CD4-positive, alpha-beta T cell treated with Interleukin-2 at 100 ng/mL for 4 hours (primary cell): Measurements from ENCODE around the gene BICDL2.

Experiments
- DNase-seq: peaks from one replicate; pipeline ENCODE4 v3.0.0-alpha.2; 2020; ENCODE audit warnings: low spot score

BICDL2 gene

DNA sequence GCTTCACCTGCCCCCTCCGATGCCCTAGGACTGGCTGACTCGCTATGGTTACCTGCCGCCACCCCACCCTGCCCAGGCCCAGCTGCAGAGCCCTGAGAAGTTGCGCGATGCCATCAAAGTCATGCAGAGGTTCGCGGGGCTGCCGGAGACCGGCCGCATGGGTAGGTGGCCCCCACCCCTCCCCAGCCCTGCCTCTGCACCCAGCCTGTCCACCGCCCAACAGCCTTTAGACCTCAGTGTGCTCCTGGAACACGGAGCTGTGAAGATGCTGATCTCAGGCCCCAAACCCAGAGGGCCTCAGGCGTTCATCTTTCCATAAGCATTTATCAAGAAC, 10.6 kb upstream of the BICDL2 start:
- DNase-seq = no peak

DNA sequence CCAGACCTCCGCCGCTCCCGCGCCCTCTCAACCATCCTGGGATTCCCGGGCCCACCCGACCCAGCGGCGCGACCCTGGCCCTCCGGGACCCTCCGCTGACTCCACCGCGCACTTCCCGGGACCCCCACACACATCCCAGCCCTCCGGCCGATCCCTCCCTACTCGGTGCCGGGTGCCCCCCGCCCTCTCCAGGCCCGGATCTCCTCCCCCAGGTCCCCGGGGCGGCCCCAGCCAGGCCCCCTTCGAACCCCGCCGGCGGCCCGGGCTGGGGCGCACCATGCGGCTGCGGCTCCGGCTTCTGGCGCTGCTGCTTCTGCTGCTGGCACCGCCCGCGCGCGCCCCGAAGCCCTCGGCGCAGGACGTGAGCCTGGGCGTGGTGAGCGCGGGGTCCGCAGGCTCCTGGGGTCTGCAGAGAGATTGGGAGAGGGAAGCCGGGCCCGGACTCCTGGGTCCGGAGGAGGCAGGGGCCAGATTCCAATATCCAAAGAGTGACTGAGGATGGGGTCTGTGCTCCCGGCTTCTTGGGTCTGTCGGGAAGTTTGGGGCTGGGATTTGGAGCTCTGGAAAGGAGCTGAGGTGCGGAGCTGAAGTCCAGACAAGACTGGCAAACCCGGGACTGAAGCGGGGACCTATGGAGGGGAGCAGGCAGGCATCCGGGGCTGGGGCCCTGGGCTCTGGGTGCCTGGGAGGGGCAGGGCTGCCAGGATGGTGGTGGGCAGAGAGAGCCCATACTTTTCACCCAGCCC, 10.1 kb upstream of the BICDL2 start:
- no peak for DNase-seq

DNA sequence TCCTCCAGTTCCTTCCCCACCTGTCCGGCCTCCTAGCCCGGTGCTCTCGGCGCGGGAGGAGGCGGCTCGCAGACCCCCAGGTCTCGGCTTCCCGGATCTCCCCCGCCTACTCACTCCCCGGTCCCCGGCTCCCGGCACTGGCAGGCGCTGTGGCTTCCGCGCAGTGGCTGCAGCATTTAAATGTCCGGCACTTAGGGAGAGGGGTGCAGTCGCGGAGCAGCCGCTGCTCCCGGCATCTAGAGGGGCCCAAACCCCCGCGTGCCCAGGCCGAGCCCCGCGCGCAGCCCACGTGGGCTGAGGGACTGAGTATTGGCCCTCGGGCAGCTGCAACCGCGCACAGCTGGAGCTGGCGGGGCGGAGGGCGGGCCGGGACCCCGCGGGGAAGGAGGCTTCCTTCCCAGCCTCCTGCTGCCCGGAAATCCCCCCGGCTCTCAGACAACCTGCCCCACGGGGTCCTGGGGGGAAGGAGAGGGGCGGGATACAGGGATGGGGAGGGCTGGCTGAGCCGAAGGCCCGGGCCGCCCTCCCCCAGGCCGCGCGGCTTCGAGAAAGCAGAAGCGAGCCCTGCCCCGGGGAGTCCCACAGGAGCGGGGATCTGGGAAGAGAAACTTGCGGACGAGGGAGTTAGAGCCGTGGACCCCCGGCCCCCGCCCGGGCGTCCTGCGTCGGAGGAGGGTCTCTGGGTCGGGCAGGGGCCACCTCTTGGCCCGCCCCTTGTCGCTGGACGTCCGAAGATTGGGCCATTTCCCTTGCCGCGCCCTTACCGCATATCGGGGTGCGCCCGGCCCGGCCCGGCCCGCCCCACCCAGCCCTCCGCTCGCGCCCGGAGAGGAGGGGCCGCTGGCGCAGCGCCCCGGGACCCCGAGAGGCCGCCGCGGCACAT, 9.3 kb upstream of the BICDL2 start, which contains the start of gene MMP25:
MMP25 (plus strand) TSS at position 804 of the 883 bp plus-strand sequence. CDS start 357 bp downstream, outside the sequence.
- no peak for DNase-seq

DNA sequence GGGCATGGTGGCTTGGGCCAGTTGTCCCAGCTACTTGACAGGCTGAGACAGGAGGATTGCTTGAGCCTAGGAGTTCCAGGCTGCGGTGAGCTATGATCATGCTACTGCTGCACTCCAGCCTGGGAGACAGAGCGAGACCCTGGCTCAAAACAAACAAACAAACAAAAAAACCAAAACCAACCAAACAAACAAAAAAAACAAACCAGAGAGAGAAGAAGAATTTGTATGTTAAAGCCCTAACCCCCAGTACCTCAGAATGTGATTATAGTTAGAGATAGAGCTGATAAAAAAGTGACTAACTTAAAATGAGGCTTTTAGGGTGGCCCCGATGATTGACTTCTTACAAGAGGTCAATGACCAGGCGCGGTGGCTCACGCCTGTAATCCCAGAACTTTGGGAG, 8.0 kb upstream of the BICDL2 start:
- DNase-seq = no peak

DNA sequence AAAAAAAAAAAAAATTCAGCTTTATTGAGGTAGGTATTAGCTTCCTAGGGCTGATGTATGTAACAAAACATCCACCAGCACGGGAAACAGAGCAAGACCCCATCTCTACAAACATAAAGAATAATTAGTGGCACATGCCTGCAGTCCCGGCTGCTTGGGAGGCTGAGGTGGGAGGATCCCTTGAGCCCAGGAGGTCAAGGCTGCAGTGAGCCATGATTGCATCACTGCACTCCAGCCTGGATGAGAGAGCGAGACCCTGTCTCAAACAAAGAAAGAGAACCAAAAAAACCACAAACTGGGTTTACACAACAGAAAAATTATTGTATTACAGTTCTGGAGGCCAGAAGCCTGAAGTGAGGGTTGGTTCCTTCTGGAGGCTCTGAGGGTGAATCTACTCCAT, 5.6 kb upstream of the BICDL2 start:
- no peak for DNase-seq

DNA sequence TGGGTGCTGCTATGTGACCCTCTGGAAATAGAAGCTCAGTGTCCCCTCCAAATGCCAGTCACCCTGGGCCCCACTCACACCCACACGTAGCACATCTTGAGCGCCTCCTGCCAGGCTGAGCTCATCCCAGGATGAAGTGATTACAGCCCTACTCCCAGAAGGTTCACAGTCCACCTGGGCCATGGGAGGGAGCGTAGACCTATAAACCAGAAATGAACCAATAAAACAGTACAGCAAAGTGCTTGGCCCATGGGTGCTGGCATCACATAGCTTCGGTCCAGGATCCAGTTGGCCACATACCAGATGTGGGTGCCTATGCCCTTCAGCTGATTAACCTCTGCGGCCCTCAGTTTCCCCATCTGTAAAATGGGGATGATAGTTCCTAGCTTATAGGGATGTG, 2.2 kb upstream of the BICDL2 start:
- no peak for DNase-seq

DNA sequence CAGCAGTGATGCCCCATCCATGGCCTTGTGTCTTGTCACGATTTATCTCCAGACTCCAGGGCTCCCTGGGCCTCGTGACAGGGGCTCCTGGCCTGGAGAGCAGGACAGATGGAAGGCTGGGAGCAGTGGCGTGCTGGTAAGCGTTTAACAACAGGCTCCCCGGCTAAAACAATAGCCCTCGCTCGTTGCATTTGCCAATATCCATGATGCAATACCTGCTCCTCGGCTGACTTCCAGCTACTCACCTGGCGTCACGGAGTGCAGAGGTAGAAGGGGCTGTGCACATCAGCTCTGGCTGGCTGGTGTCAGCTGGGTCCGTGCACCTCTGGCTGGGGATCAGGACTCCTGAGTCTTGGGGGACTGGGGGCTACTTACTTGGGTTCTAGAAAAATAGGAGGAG, 1.5 kb upstream of the BICDL2 start:
- DNase-seq = no peak

DNA sequence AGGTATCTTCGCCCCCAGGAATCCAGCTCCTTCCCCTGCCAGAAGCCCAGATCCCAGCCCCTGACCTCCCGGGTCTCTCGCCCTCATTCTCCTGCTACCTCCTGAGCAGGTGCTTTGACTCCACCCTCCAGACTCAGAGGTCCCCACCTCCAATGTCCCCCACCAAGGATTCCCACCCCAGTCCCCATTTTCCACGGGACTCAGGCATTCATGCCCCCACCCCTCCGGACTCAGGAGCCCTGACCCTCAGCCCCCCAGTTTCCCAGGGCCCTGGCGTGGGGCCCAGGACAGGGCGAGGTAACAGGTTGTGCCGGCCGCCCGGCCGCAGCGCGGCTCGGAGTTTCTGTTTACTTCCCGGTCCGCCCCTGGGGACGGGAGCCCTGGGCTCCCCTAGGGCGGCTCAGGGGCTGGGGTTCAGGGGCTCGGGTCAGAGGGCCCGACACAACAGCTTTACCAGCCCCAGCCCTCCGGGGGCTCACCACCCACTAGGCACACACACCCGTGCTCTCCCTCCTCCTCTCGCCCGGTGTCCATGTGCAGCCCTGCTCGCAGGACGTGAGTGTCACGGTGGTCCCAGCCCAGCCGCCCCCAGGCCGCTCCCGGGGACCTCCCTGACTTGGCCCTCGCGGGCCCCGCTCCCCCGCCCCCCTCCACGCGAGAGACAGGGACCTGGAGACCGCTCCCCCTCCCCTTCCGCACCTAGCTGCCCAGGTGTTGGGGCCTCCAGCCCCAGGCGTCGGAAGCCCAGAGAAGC, 595 bp downstream of the BICDL2 start:
- no peak for DNase-seq

DNA sequence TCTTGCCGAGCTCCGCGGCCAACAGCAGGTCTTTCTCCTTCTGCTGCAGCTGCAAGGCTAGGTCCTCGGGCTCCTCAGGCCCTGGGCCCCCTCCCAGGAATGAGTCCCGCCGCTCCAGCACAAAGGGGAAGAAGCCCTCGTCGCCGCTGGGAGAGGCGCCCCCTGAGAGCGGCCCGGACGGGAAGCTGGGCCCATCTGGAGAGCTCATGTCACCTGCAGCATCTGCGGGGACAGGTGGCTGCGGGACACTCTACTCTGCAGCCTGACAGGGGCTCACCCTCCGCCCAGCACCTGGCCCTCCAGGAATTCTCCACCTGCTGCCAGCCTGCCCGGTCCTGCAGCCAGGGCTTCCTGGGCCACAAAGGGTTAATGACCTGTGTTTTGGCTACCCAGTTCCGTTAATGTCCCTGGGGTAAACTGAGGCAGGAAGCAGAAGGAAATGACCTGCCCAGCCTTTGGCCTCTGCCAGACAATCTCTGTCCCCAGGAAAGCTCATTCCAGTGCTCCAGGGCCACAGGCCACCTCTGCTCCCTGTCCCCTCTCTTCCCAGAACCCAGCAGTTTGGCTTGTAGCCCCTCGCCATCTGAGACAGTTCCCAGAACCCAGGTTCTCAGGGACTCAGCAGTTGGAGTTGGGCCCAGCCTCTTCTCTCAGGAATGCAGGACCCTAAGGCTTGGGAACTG, 1.3 kb downstream of the BICDL2 start:
- no peak for DNase-seq

DNA sequence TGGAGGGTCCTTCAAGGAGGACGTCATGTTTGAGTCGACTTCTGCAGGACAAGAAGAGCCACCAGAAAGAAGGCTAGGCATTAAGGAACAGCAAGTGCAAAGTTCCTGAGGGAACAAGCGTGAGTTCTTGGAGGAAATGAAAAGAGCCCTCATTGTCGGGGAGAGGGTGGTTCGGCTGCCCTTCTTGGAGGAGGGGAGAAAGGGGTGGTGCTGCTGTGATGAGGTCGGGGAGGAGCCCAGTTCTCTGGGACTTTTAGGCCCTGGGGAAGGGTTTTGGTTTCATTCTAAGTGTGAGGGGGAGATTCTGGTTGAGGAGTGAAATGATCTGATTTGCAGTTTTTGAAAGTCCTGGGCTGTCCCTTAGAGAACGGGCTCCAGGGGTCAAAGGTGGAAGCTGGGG, 4.1 kb downstream of the BICDL2 start:
- DNase-seq = no peak

DNA sequence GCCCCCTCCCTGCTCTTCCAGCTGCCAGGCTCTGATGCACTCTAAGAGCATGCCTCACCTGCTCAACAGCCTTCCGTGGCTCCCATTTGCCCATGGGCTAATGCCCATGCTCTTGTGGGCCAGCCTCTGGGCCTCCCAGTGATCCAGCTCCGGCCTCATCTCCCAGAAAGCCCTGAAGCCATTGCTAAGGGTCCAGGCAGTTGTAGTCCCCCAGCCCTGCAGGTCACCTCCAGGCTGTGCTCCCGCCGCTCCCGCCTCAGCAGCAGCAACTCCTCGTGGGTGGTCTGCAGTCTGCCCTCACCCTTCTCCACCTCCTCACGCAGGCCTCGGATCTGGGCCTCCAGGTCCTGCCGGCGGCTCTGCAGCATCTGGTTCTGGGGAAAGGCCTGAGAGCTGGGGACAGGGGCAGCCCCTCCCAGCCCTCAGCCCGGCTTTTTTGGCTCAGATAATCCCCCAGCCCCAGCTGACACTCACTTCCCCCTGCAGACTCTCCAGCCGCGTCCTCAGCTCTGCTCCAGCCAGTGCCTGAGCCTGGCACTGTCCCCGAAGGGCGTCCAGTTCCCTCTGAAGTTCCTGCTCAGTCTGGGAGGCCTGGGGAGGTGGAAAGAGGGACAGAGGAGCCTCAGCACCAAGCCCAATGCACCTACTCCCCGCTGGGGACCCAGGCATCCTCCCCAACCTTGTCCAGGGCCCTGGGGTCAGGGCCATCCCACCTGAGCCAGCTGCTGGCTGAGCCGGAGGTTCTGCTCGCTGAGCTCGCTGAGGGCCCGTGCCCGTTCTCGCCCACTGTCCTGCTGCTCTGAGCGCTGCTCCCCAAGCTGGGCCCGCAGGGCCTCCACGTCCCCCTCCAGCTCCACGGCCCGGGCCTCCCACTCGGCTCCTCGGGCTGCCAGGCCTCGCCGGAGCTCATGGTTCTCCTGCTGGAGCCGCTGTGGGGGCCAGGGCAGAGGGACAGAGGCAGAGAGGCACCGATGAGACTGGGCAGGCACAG, 6.2 kb downstream of the BICDL2 start:
- DNase-seq = no peak

DNA sequence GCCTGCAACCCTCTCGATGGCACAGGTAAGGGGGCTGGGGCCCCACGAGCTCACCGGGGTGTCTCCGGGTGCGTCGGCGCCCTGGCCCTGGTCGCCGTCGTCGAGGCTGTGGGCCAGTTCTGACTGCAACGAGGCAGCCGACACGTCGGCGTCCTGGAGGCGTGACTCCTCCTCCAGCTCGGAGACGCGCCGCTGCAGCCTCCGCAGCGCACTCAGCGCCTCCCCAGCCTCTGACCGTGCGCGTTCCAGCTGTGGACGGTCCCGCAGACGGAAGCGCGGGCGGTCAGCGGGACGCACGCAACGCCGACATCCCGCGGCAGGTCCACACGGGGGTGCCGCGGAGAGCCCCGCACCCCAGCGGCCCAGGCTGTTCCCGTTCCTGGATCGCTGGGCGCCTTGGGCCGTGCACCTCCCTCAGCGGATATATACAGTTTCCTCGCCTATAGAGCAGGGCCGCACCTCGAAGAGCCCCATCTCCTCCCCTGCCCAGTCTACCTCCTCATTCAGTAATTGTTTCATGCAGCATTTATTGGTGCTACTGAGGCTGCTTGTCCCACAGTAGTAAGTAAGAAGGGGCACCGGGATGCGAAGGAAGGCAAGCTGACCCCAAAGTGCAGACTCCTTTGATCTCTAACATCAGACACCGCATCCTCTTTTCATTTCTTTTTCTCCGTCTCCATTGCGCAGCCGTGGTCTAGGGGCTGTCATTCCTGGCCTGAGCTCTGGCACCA, 7.1 kb downstream of the BICDL2 start:
- peak; percentile 32 for DNase-seq

DNA sequence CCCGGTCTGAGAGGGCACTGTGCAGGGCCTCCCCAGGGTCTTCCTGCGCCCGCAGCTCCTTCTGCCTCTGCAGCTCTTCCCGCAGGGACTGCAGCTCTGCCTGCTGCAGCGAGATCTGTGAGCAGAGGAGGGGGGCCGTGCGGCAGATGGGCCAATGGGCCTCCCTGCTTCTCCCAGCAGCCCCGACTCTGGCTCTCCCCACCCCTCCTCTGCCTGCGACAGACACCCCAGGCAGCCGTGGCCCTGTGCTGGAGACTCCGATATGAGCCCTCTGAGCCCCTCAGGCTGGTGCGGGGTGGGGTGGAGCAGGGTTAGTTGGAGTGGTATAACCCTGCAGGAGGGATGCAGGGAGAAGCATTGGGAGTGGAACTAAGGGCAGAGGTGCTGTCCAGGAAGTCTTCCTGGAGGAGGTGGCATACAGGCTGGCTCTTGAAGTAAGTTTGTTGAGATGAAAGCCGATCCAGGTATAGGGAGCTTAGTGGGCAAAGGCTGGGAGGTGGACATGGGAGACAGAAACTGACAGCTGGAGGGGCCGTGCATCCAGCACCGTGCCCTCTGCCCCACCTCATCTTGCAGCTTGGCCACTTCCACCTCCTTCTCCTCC, 7.9 kb downstream of the BICDL2 start:
- DNase-seq = no peak

DNA sequence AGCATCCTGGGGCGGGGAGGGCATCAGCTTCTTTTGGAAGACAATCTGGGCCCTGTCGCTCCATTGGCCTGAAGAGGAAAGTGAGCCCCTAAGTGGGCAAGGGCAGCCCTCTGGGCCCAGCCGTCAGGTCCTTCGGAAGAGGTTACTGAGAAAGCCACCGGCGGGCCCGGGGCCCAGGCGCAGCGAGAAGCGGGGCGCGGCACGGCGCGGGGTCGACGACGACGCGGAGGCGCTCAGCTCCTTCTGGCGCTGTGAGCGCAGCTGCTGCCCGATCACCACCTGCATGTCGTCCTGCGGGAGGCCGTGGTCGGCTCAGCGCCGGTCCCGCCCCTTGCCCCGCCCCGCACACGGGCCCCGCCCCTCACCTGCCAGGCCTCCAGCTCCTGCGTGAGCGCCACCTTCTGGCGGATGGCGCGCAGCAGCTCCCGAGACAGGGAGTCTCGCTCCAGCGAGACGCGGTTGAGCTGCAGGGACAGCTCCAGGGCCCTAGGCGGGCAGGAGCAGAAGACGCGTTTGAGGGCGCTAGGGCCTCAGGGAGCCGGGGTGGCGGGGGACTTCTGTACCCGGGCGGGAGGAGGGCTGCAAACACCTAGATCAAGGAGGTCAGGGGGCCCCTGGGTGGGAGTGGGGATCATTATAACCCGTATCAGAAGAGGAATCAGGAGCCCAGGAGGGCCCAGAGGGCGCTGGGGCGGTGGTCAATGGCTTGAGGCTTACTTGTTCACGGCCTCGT, 8.6 kb downstream of the BICDL2 start:
- DNase-seq = peak; percentile 88

DNA sequence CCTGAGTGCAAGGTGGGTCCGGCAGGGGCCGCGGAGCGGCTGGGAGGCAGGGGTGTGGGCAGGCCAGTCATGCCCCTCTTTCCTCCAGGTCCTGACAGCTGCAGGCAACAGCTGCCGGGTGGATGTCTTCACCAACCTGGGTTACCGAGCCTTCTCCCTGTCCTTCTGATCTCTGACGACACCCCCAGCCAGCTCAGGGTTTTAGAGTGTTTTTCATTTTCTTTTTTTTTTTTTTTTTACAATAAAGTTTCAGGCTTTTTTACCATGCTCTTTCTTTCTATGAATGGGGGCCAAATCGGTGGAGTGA, 9.3 kb downstream of the BICDL2 start:
- no peak for DNase-seq

DNA sequence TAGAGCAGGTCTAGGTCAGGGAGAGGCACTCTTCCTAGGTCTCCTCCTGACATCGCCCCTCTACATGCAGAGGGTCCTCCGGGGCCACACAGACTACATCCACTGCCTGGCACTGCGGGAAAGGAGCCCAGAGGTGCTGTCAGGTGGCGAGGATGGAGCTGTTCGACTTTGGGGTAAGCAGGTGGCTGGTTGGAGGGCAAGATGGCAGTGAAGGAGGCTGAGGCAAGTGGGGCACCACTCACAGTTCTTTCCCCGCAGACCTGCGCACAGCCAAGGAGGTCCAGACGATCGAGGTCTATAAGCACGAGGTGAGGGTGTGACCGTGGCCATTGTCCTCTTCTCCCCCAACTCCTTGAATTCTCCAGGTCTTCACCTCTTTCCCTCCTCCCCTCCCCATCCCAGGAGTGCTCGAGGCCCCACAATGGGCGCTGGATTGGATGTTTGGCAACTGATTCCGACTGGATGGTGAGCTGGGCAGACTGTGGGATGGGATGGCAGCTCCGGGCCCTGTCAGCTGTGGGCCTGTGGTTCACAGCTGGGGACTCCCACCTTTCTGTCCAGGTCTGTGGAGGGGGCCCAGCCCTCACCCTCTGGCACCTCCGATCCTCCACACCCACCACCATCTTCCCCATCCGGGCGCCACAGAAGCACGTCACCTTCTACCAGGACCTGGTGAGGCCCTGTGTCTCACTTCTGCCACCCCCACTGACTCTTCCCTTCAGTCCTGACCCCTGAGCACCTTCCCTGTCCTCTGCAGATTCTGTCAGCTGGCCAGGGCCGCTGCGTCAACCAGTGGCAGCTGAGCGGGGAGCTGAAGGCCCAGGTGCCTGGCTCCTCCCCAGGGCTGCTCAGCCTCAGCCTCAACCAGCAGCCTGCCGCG, 9.9 kb downstream of the BICDL2 start:
- DNase-seq = no peak

DNA sequence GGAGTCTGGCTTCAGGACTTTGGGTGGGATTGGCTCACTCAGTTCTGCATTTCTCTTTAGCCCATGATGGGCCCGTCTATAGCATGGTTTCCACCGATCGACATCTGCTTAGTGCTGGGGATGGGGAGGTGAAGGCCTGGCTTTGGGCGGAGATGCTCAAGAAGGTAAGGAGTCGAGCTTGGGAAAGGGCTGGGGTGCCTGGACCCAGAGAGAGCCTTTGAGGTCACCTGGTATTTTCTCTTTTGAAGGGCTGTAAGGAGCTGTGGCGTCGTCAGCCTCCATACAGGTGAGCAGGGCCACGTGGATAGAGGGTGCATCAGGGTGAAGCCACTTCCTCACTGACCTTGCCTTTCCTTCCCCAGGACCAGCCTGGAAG, 10.8 kb downstream of the BICDL2 start:
- DNase-seq = no peak
